HG03097 (cell line): ENCODE measurements around the gene ZFAND3.

Experiments used
- ATAC-seq: cut with Tn5 transposase; IDR thresholded peaks from one replicate; pipeline ENCODE4 v1.9.1; 2021; ENCODE audit not compliant: unreplicated experiment, low FRiP score

The ZFAND3 gene

GRCh38 chr6:38159596-38159995 is 340.1 kb downstream of the ZFAND3 start:
- ATAC-seq: no peak

GRCh38 chr6:38160831-38161230 is 341.3 kb downstream of the ZFAND3 start:
- ATAC-seq: no peak

DNA sequence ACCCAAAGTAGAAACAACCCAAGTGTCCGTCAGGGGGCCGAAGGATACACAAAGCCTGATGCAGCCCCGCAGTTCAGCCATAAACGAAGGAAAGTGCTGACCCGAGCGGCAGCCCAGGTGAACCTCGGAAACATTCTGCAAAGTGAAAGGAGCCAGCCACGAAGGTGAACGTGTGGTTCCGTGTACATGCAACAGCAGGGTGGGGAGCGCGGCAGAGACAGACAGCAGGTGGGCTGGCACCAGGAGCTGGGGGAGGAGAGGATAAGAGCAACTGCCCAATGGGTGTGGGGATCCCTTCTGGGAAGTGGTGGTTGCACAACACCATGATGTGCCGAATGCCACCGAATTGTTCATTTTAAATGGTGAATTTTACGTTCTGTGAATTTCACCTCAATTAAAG is 341.8 kb downstream of the ZFAND3 start:
- no peak for ATAC-seq

DNA sequence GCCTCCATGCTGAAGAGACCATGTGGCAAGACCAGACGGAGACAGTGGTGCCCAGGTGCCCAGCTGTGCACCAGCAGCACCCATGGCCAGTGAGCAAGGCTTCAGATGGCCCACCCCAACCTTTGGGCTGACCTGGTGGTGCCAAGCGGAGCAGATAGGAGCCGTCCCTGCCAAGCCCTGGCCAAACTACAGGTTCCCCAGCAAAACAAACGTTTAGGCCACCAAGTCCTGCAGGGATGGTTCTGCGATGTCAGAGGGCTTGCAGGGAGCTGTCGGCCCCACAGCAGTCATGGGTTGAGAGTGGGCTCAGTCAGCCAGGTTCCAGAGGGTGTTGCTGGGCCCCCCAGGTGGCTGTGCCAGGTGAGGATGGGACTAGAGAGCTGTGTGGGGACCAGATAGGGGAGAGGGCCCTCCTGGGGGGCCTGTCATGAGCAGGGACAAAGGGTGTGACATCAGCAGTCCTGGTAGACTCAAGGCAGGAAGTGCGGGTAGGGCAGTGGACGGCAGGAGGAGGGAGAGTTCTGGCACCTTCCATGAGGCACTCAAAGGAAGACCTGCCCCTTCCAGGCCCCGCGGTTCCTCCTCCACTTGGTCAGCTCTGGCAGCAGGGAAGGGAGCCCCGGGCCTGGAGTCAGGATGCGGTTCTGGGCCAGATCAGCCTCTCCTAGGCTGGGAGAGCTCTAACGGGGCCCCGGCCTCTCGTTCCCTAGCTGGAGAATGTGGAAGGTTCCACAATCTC is 342.4 kb downstream of the ZFAND3 start:
- no peak for ATAC-seq

DNA sequence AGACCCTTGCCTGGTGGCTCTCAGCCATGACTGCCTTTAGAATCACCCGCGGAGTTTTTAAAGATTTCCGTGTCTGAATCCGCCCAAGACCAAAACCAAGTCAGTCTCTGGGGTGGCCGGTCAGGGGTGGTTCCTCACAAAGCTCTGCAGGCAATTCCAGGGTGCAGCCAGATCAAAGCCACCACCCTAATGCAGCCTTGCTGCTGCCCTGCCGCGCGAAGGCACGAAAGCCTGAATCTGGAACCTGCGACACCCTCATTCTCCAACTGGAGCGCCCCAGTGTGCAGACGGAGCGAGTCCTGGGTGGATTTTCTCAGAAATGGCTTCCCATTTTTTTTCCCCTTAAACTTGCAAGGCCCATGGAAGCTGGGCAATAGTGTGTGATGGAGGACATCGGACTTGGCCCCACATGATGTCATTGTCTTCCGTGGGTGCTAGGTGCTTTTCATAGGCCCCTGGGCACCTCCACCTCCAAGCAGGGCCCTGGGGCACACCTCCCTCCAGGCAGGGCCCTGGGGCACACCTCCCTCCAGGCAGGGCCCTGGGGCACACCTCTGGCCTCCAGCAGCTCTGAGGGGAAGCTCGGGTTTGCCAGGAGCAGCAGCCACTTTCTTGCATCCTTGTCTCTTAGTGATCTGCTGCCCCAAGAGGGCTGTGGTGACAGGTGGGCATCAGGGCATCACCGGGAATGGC is 343.1 kb downstream of the ZFAND3 start:
- no peak for ATAC-seq

- no peak for ATAC-seq
Observed at GRCh38 chr6:38163186-38164130, 343.9 kb downstream of the ZFAND3 start.

DNA sequence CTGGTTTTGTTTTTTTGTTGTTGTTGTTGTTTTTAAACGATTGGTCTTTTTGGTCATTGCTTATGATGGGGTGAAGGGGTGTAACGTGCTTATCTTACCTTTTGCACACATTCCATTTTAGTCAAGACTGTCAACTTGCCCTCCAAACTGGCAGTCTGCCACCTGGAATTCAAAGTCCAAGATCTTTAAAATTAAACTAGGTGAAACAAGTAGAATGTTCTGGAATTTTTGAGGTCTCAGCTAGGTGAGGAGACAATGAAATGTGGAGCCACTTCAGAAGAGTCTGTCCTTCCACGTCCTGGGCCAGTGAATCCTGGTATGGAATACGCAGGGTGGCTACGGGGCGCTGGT is 344.6 kb downstream of the ZFAND3 start:
- no peak for ATAC-seq

GRCh38 chr6:38164671-38165108 is 345.2 kb downstream of the ZFAND3 start:
- ATAC-seq: no peak

GRCh38 chr6:38166411-38167240 is 347.1 kb downstream of the ZFAND3 start:
- no peak for ATAC-seq

GRCh38 chr6:38167598-38167997 is 348.1 kb downstream of the ZFAND3 start:
- ATAC-seq: no peak

DNA sequence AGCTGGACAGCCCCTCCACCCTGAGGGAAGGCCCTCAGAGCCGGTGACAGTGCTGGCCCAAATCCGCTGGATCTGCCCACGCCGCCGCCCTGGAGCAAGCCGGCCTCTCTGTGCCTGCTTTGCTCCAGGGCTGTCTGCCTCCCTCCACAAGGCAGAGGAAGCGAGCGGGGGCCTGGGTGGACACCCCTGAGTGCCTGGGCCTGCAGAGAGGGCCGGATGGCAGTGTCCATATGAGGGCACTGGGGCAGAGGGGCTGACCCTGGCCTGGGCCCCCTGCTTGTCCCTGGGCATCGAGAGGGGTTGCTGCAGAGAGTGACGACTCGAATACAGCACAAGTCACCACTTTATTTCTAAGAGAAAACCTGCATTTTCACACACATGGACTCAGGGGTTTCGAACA is 348.6 kb downstream of the ZFAND3 start:
- ATAC-seq: no peak

- ATAC-seq: no peak
Observed at GRCh38 chr6:38168699-38169098, 349.2 kb downstream of the ZFAND3 start.

GRCh38 chr6:38169221-38169976 is 349.9 kb downstream of the ZFAND3 start:
- ATAC-seq: no peak

GRCh38 chr6:38169977-38170526 is 350.5 kb downstream of the ZFAND3 start:
- no peak for ATAC-seq

DNA sequence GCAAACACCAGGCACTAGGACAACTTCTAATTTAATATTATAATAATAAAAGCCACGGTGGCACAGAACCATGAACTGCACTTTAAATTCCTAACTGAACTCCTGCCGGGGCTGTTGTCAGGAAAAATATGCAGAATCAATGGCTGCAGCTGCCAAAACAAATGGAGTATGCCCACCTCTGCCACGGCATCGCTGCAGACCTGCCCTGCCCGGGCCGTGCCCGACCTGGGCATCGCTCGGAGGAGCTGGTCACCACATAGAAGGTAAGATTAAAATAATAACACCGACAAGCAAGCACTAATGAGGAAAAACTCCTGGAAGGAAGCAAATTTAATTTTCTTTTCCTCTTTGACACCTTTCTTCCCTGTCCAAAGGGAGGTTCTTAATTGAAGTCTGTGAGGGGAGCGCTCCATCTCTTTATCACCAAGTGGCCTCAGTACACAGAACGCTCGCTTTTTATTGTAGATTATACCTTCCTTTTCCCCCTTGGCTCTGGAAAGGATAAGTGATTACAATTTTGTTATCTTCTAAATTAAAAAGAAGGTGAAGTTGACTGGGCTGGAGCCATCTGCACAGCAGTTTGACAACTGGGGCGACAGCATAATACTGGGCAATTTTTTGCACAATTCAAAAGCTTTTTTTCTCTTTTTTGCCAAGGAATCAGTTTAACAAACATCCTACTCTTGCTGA is 351.3 kb downstream of the ZFAND3 start:
- no peak for ATAC-seq

- ATAC-seq: no peak
Observed at GRCh38 chr6:38171997-38172738, 352.6 kb downstream of the ZFAND3 start.

GRCh38 chr6:38172739-38173410 is 353.3 kb downstream of the ZFAND3 start:
- no peak for ATAC-seq

DNA sequence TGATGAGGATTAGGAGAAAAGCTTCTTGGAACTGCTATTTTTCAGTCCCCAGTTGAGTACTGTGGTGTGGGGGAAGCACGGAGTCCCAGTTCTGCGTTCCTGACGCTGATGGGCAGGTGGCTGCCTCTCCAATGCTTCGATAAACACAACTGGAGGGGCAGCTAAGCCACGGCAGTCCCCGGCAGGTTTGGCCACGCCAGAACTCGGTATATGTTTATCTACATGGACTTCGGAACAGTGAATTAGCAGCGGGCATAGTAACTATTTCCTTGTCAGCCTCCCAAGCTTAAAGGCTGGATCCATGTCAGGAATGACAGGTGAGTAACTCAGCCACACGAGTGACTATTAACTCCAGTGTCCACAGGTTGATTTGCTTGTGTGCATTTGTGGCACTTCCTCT is 354.4 kb downstream of the ZFAND3 start:
- no peak for ATAC-seq
